HepG2 (cell line): ENCODE data around the gene CCDC6. TPM values are rescaled to one million over a fixed set of nuclear protein-coding genes. Genes with fewer than 3 reads are reported as not detected.

Source experiments
- BHLHE40 ChIP-seq: IDR thresholded peaks from 2 replicates; pipeline ENCODE4 v1.6.1; 2011; ENCODE audit warnings: low read length, improper control_type of control experiment
- ETV5 ChIP-seq: IDR thresholded peaks from 2 replicates; pipeline ENCODE4 v1.6.1; 2018; ENCODE audit warnings: missing biosample characterization, missing genetic modification reagents, inconsistent platforms, borderline replicate concordance
- HNF4A ChIP-seq: sonication (generic); formaldehyde crosslinking; IDR thresholded peaks from 2 replicates; pipeline ENCODE4 v1.4.0; 2020; ENCODE audit warnings: missing genetic modification reagents
- ISL2 ChIP-seq: sonication (generic); formaldehyde crosslinking; IDR thresholded peaks from 2 replicates; pipeline ENCODE4 v1.5.0; 2020; ENCODE audit warnings: missing genetic modification reagents
- NFE2L2 ChIP-seq: fragments of 150-350 bp; IDR thresholded peaks from 2 replicates; pipeline ENCODE4 v1.6.1; 2014; ENCODE audit warnings: low read length
- SOX6 ChIP-seq, 2 experiments: fragments of 450-650 bp in 1 of 2; sonication (generic) in 1 of 2; formaldehyde crosslinking in 1 of 2; IDR thresholded peaks; 2 replicates each; pipeline versions ENCODE4 v1.4.0 to v1.6.1; 2017 to 2020; ENCODE audit warnings: antibody characterized with exemption in 1 of 2, mild to moderate bottlenecking in 1 of 2, missing genetic modification reagents in 1 of 2
- THAP8 ChIP-seq: sonication (generic); formaldehyde crosslinking; IDR thresholded peaks from 2 replicates; pipeline ENCODE4 v1.5.1; 2020; ENCODE audit warnings: missing genetic modification reagents, mild to moderate bottlenecking, borderline replicate concordance
- TIGD3 ChIP-seq: sonication (generic); formaldehyde crosslinking; IDR thresholded peaks from 2 replicates; pipeline ENCODE4 v1.5.1; 2020; ENCODE audit warnings: mild to moderate bottlenecking, missing genetic modification reagents, borderline replicate concordance
- ZFX ChIP-seq: sonication (generic); formaldehyde crosslinking; IDR thresholded peaks from 2 replicates; pipeline ENCODE4 v1.4.0; 2020; ENCODE audit warnings: mild to moderate bottlenecking, low read depth, missing genetic modification reagents, moderate library complexity
- ZNF431 ChIP-seq: sonication (generic); formaldehyde crosslinking; IDR thresholded peaks from 2 replicates; pipeline ENCODE4 v1.9.0; 2022; ENCODE audit warnings: missing genetic modification reagents, low read depth, mild to moderate bottlenecking, borderline replicate concordance
- ZNF567 ChIP-seq: sonication (generic); formaldehyde crosslinking; IDR thresholded peaks from 2 replicates; pipeline ENCODE4 v1.8.1; 2023; ENCODE audit warnings: mild to moderate bottlenecking, missing genetic modification reagents, borderline replicate concordance
- ZNF646 ChIP-seq: sonication (generic); formaldehyde crosslinking; IDR thresholded peaks from 2 replicates; pipeline ENCODE4 v1.9.0; 2021; ENCODE audit warnings: mild to moderate bottlenecking, missing genetic modification reagents
- ZNF713 ChIP-seq: sonication (generic); formaldehyde crosslinking; IDR thresholded peaks from 2 replicates; pipeline ENCODE4 v1.4.0; 2020; ENCODE audit warnings: mild to moderate bottlenecking, missing genetic modification reagents
- ZXDC ChIP-seq: sonication (generic); formaldehyde crosslinking; IDR thresholded peaks from 2 replicates; pipeline ENCODE4 v1.5.0; 2020; ENCODE audit warnings: mild to moderate bottlenecking, missing genetic modification reagents
- polyA plus RNA-seq, 8 experiments: library from polyadenylated mRNA; depleted of rRNA in 3 of 8; stranded (reverse) in 7 of 8; unstranded in 1 of 8; fragments of >200 nt; fragmentation: Illumina TruSeq in 4 of 8; extraction: Trizol in 4 of 8; gene quantifications; 2 replicates each; pipeline versions ENCODE4 v1.2.1 to v1.2.3, GENCODE V29; 2011 to 2016; ENCODE audit warnings: low read depth in 4 of 8, missing spikeins in 1 of 8, mixed read lengths in 1 of 8; ENCODE audit not compliant: insufficient read depth in 1 of 8
- total RNA-seq, 5 experiments: library from RNA; depleted of rRNA; stranded (reverse); fragments of >200 nt; fragmentation: Illumina TruSeq; extraction: Trizol; gene quantifications; 2 replicates each; pipeline ENCODE4 v1.2.3, GENCODE V29; 2016; ENCODE audit warnings: low read depth in 1 of 5

Gene CCDC6
- total and polyA plus RNA-seq, 2 of the 13 experiments (the other 11 are each of a cell fraction or from before 2014, with no cell fraction given) = 17.9 to 18.3 TPM

- no peak for TF ChIP-seq ZNF646 (CRISPR knock-in tag)
- no peak for TF ChIP-seq ZNF567 (CRISPR knock-in tag)
- no peak for TF ChIP-seq THAP8
- peak; percentile 37; the same call in 1 of the 2 replicates for TF ChIP-seq HNF4A (CRISPR knock-in tag)
- TF ChIP-seq BHLHE40 = peak; percentile 87
- no peak for TF ChIP-seq ZNF713 (CRISPR knock-in tag)
- TF ChIP-seq ZNF431 (CRISPR knock-in tag) = peak; percentile 87; the same call in 1 of the 2 replicates
- peak; percentile 54 for TF ChIP-seq ISL2 (CRISPR knock-in tag)
- no peak for TF ChIP-seq ZXDC (CRISPR knock-in tag)
- no peak for TF ChIP-seq SOX6 (IDR thresholded peaks at IDR 0.05)
- peak; percentile 87 for TF ChIP-seq SOX6 (CRISPR knock-in tag; IDR thresholded peaks at IDR 0.05)
- TF ChIP-seq TIGD3 (CRISPR knock-in tag) = no peak
- peak; percentile 57; the same call in 1 of the 2 replicates for TF ChIP-seq ETV5 (CRISPR knock-in tag)
- peak; percentile 60; the same call in 1 of the 2 replicates for TF ChIP-seq ZFX (CRISPR knock-in tag)
- no peak for TF ChIP-seq NFE2L2
These were observed at the start of gene CCDC6 (continued) for GRCh38 chr10:59906417-59907202.
